ENCODE data around the gene LARP1. TPM values are rescaled to one million over a fixed set of nuclear protein-coding genes. Genes with fewer than 3 reads are reported as not detected.

The LARP1 gene
- polyA plus RNA-seq, 4 donors = 109 to 151 (median 135) TPM

- no peak for DNase-seq (ENCODE audit: low read depth in 4 of 4, low spot score in 3 of 4)
Measured at GRCh38 chr5:154786414-154786813, 31.2 kb downstream of the LARP1 start.

GRCh38 chr5:154788212-154788611 is 33.0 kb downstream of the LARP1 start:
- DNase-seq (ENCODE audit: low read depth in 4 of 4, low spot score in 3 of 4) = no peak

GRCh38 chr5:154791535-154791934 is 36.4 kb downstream of the LARP1 start:
- no peak for DNase-seq (ENCODE audit: low read depth in 4 of 4, low spot score in 3 of 4)

GRCh38 chr5:154793599-154794524 is 38.7 kb downstream of the LARP1 start:
- no peak for DNase-seq (ENCODE audit: low read depth in 4 of 4, low spot score in 3 of 4)

- no peak for DNase-seq (ENCODE audit: low read depth in 4 of 4, low spot score in 3 of 4)
Measured at GRCh38 chr5:154794525-154795234, 39.5 kb downstream of the LARP1 start.

GRCh38 chr5:154795235-154795596 is 40.0 kb downstream of the LARP1 start:
- no peak for DNase-seq (ENCODE audit: low read depth in 4 of 4, low spot score in 3 of 4)

- no peak for DNase-seq (ENCODE audit: low read depth in 4 of 4, low spot score in 3 of 4)
Measured at GRCh38 chr5:154797762-154798161, 42.6 kb downstream of the LARP1 start.

- no peak for DNase-seq (ENCODE audit: low read depth in 4 of 4, low spot score in 3 of 4)
Measured at GRCh38 chr5:154800582-154800981, 45.4 kb downstream of the LARP1 start.

GRCh38 chr5:154801083-154801482 is 45.9 kb downstream of the LARP1 start:
- no peak for DNase-seq (ENCODE audit: low read depth in 4 of 4, low spot score in 3 of 4)

GRCh38 chr5:154802050-154802449 is 46.9 kb downstream of the LARP1 start:
- no peak for DNase-seq (ENCODE audit: low read depth in 4 of 4, low spot score in 3 of 4)

GRCh38 chr5:154806176-154806575 is 51.0 kb downstream of the LARP1 start:
- no peak for DNase-seq (ENCODE audit: low read depth in 4 of 4, low spot score in 3 of 4)

GRCh38 chr5:154811239-154811638 is 56.1 kb downstream of the LARP1 start:
- DNase-seq (ENCODE audit: low read depth in 4 of 4, low spot score in 3 of 4) = no peak

GRCh38 chr5:154811653-154812465 is 56.7 kb downstream of the LARP1 start:
- peak in 3 of 4 donors; percentile 18 to 29 (median 27) for DNase-seq (ENCODE audit: low read depth in 4 of 4, low spot score in 3 of 4)

- DNase-seq (ENCODE audit: low read depth in 4 of 4, low spot score in 3 of 4) = no peak
Measured at GRCh38 chr5:154813158-154813557, 58.0 kb downstream of the LARP1 start.

GRCh38 chr5:154813736-154814135 is 58.6 kb downstream of the LARP1 start:
- DNase-seq (ENCODE audit: low read depth in 4 of 4, low spot score in 3 of 4) = no peak

- no peak for DNase-seq (ENCODE audit: low read depth in 4 of 4, low spot score in 3 of 4)
Measured at GRCh38 chr5:154815025-154815424, 59.8 kb downstream of the LARP1 start.

GRCh38 chr5:154815684-154816247 is 60.6 kb downstream of the LARP1 start:
- no peak for DNase-seq (ENCODE audit: low read depth in 4 of 4, low spot score in 3 of 4)

GRCh38 chr5:154816891-154817492 is 61.8 kb downstream of the LARP1 start:
- DNase-seq (ENCODE audit: low read depth in 4 of 4, low spot score in 3 of 4) = no peak

GRCh38 chr5:154817815-154818214 is 62.6 kb downstream of the LARP1 start:
- DNase-seq (ENCODE audit: low read depth in 4 of 4, low spot score in 3 of 4) = no peak

GRCh38 chr5:154818471-154819116 is 63.4 kb downstream of the LARP1 start:
- no peak for DNase-seq (ENCODE audit: low read depth in 4 of 4, low spot score in 3 of 4)
